HG03025 (cell line): ENCODE measurements around the gene MST1.

Experiments
- ATAC-seq: cut with Tn5 transposase; IDR thresholded peaks from one replicate; pipeline ENCODE4 v1.9.1; 2021; ENCODE audit warnings: mild to moderate bottlenecking, moderate library complexity; ENCODE audit not compliant: unreplicated experiment, low FRiP score

MST1 gene

DNA sequence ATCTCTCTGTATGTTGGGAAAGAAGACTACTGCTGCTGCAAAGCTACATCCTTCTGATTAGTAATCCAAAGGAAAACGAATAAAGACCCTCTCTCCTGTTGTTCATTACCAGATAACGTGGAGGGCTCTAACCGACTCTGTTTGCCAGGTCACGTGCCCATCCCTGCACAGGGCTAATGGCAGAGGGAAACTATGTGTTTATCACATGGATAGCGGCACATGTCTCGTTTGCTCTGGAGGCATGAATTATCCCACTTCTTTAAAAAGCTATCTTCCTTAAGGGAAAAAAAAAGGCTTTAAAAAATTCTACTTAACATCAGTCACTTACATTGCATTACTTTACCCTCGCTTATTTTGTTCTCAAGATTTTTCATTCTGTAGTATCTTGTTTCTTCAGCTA is 48.0 kb downstream of the MST1 start:
- ATAC-seq: no peak

GRCh38 chr3:49639551-49639950 is 49.7 kb downstream of the MST1 start:
- no peak for ATAC-seq

- ATAC-seq: no peak
These were observed 50.8 kb downstream of the MST1 start for GRCh38 chr3:49638445-49638844.

DNA sequence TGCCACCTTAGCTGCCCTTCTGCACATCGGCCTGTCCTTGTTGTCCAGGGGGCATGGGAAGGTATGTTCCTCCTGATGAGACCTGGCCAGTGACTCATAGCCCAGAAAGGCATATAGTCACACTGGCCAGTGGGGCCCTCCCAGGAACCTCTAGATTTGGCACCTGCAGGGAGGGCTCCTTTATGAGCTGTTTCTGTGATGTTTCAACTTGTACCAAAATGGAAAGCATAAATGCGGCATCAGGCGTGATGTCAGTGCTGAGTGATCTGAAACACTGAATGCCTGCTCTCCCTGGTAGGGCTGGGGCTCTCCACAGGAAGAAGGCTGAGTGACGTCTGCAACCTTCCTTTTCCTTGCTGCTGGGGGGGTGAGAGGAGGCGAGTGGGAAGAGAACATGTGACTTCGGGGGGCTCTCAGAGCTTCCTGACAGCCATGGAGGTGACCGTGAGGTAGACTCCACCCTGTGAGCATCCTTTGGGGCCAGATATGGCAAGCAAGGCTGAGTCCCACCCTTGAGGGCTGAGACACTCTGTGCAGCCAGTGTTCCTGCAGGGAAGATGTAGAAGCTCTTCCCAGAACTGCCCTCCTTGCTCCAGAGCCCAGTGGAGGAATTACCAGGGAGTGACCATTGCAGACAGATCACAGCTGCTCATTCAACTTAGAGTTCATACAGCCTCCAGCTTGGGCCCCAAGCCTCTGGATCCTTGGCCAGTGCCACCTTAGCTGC is 52.2 kb downstream of the MST1 start:
- no peak for ATAC-seq

DNA sequence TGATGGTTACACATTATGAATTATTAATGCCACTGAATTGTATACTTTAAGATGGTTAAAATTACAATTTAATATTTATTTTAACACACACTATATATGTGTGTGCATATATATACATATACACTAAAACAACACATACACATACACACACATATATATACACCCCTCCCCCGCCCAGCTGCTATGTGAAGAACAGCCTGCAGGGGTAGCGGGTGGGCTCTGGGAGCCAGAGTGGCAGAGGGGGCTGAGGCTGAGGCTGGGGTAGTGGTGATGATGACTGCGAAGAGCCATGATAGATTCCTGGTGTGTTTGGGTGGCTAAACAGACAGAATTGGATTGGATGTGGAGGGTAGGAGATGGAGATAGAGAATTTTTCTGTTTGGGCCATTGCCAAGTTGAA is 54.5 kb downstream of the MST1 start:
- ATAC-seq: no peak
